GM04503 (cell line): ENCODE measurements around the gene PARD6B.
"Not testable (repeated sequence)": the region's sequence is repeated elsewhere in the genome, so short reads cannot be mapped to it uniquely, and the experiment has no call there.

Experiments used
- DNase-seq: peaks from one replicate; pipeline ENCODE4 v3.0.0-alpha.2; 2012; ENCODE audit warnings: low read depth

The PARD6B gene

GRCh38 chr20:50746138-50746940 is 15.0 kb downstream of the PARD6B start:
- DNase-seq = no peak

GRCh38 chr20:50747275-50747674 is 15.9 kb downstream of the PARD6B start:
- no peak for DNase-seq

- DNase-seq = no peak
Measured at GRCh38 chr20:50750145-50750671, 18.8 kb downstream of the PARD6B start.

DNA sequence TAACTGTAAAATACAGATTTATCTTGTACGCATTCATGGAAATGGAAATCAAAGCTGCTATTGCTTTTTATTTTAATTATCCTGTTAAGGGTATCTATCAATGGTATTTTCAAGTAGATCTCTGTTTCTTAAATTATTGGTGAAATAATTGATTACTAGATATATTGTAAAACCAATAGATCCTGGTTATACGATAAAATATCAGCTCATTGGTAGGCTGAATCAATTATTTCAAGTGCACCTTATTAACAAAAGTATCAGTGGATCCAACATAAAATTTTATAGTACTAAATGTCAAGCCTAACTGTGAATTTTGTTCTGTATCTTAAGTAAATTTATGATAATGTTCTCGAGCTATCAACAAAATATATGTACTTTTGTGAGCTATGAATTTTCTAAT is 21.8 kb downstream of the PARD6B start:
- no peak for DNase-seq

DNA sequence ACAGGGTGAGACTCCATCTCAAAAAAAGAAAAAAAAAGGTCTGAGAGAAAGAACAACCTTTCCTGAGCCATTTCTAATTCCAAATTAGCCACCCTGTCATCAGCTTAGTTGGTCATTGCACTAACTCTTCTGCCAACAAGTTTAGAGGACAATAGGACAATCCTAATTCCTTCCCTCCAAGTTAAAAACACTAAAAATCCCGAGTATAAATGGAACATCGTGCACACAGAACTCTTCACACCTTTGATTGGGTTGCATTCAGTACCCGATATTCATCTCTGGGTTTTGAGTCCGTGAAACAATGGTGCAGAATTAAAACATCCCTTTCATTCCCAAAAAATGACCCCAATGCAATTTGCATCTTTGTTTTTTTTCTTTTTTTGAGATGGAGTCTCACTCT is 23.0 kb downstream of the PARD6B start:
- no peak for DNase-seq

DNA sequence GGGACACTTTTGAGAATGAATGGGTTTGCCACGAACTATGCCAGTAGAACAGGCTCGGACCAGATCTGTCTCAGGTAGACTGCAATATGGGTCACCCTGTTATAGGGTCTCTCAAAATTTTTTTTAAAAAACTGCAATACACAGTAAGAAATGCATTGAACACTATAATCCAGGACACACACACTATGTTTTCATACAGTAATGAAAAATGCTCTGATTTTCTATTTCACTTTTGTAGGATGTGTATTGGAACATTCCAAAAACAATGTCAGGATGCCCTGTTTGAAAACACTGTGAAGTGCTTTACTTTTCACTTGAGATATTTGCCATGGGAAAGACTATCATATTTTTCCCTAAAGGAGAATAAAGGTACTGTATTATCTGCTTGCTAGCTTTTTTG is 25.1 kb downstream of the PARD6B start:
- no peak for DNase-seq

- DNase-seq = no peak
Measured at GRCh38 chr20:50758469-50758868, 27.1 kb downstream of the PARD6B start.

- no peak for DNase-seq
Measured at GRCh38 chr20:50758992-50759391, 27.6 kb downstream of the PARD6B start.

GRCh38 chr20:50759678-50760077 is 28.3 kb downstream of the PARD6B start:
- DNase-seq = no peak

DNA sequence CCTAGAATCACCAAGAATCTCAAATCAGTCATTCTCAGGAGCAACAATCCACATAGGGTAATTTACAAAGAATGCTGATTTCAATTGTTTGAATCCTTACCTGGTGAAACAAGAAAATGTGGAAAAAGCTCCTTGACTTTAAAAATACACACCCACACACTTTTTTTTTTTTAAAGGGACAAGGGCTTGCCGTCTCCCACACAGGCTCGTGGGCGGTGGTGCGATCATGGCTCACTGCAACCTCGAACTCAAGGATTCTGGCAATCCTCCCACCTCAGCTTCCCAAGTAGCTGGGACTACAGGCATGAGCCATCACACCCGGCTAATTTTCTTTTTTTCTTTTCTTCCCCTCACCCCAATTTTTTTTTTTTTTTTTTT is 30.7 kb downstream of the PARD6B start:
- no peak for DNase-seq

DNA sequence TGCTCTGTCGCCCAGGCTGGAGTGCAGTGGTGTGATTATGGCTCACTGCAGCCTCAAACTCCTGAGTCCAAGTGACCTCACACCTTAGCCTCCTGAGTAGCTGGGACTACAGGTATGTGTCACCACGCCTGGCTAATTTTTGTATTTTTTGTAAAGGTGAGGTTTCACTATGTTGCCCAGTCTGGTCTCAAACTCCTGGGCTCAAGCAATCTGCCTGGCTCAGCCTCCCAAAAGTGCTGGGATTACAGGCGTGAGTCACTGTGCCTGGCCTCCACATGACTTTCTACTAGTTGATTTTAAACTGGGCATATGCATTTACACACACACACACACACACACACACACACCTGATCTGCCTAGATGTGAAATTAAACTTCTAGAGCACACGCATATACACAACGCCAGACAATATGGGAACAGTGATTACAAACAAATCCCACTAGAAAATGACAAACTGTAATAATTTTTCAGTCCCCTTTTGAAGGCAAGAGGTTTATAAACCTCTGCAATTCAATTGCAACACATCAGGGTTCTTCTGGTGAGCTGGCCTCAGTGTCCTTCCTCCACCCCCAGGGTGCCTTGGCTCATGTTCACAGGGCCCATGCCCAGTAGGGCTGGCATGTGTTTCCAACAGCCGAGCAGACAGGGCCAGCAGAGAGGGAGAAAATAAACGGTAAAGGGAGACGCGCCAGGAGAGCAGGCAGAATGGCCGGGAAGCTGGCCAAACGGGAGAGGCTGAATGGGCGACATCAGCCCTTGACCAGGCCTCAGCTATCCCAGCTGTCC is 31.2 kb downstream of the PARD6B start:
- peak; percentile 44 for DNase-seq

DNA sequence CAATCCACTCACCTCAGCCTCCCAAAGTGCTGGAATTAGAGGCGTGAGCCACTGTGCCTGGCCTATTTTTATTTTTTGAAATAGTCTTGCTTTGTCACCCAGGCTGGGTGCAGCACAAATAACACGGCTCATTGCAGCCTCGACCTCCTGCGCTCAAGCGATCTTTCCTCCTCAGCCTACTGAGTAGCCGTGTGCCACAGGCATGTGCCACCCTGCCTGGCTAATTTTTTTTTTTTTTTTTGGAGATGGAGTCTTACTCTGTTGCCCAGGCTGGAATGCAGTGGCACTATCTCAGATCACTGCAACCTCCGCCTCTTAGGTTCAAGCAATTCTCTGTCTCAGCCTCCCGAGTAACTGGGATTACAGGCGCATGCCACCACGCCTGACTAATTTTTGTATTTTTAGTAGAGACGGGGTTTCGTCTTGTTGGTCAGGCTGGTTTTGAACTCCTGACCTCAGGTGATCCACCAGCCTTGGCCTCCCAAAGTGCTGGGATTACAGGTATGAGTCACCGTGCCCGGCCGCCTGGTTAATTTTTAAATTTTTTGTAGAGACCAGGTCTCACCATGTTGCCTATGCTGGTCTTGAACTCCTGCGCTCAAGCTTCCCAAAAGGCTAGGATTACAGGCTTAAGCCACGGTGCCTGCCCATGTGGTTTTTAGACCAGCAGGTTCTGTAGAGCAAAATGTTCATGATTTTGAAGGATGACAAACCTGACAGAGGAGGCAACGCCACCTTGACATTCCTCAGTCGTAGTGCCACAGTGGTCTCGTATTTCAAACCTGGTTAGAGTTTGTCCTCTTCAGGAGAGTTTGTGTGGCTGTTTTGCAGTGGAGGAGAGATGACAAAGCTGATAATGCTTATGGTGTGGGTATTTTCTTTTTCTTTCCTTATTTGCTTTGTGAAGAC is 32.4 kb downstream of the PARD6B start:
- DNase-seq = not testable (repeated sequence)

GRCh38 chr20:50765251-50765650 is 33.9 kb downstream of the PARD6B start:
- not testable (repeated sequence) for DNase-seq

DNA sequence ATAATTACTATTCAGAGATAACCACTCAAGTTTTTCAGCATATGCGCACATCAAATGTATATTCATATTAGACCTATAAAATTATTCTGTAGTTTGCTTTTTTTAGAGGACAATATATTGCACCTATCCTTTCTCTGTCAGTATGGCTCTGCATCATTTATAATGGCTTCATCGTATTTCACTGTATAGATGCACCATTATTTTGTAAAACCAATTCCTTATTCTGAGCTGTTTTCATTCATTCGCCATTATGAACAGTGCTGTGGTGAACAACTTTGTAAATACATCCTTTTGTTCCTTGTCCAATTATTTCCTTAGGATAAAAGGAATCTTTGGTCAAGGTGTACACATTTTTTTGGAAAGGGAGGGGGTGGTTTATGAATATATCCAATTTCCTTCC is 34.3 kb downstream of the PARD6B start:
- no peak for DNase-seq

GRCh38 chr20:50766955-50767809 is 35.8 kb downstream of the PARD6B start:
- not testable (repeated sequence) for DNase-seq

DNA sequence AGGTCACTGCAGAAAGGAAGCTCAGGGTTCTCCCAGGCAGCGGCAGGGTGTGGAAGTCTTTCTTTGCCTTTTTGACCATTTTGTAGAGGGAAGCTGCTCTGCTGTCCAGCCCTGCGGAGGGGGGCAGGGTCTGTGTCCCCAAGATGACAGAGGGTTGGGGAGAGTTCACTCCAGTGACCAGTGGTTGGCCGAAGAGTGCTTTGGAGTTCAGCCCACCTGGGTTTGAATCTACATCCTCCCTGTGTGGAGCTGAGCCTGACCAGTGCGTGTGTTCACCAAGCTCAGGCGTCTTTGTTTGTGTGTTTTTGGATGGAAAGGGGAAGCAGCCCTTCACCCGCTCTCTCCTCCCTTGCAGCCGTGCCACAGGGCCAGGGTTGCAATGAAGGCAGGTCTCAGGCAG is 37.6 kb downstream of the PARD6B start:
- DNase-seq = not testable (repeated sequence)

GRCh38 chr20:50769551-50770085 is 38.2 kb downstream of the PARD6B start:
- DNase-seq = not testable (repeated sequence)

GRCh38 chr20:50771419-50772080 is 40.2 kb downstream of the PARD6B start:
- not testable (repeated sequence) for DNase-seq

DNA sequence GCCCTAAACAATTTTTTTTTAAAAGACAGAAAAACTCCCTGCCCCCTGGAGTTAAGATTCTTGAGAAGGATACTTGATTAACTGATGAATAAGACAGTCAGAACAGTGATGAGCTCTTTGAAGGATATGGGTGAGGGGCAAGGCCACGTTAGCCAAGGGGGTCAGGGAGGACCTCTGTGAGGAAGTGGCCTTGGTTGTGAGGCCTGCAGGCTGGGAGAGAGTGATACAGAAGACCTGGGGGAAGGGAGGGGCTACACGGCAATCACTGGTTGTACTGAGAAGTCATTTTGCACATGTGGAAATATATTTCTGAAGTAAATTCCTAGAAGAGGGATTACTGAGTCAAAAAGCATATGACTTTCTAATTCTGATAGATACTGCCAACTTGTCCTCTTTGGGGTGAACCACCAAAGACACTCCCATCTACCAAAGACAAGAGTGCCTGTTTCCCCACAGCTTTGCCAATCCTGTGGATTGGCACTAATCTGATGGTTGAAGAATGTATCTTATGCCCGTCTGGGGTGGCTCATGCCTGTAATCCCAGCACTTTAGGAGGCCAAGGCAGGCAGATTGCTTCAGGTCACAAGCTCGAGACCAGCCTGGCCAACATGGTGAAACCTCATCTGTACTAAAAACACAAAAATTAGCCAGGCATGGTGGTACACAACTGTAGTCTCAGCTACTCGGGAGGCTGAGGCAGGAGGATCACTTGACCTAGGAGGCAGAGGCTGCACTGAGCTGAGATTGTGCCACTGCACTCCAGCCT is 41.2 kb downstream of the PARD6B start:
- DNase-seq = no peak
